IPS-20b (cell line): ENCODE measurements around the gene ROR1.

Source experiments
- H3K27ac ChIP-seq: one replicate; pipeline ENCODE4 v1.5.1; 2013; ENCODE audit warnings: low read length
- H3K27me3 ChIP-seq: 2 replicates; pipeline ENCODE4 v1.6.1; 2013; ENCODE audit warnings: mild to moderate bottlenecking, low read length, inconsistent platforms; ENCODE audit not compliant: insufficient read depth
- H3K36me3 ChIP-seq: 2 replicates; pipeline ENCODE4 v1.6.1; 2013; ENCODE audit warnings: low read depth, mild to moderate bottlenecking, inconsistent platforms, low read length, moderate library complexity; ENCODE audit not compliant: insufficient read depth
- H3K4me1 ChIP-seq: 2 replicates; pipeline ENCODE4 v1.6.1; 2013; ENCODE audit warnings: mild to moderate bottlenecking, control low read depth, inconsistent platforms, low read length, moderate library complexity; ENCODE audit not compliant: insufficient read depth
- H3K4me3 ChIP-seq: 2 replicates; pipeline ENCODE4 v1.5.1; 2013; ENCODE audit warnings: mild to moderate bottlenecking, low read length, inconsistent platforms
- H3K9ac ChIP-seq: 2 replicates; pipeline ENCODE4 v1.6.1; 2013; ENCODE audit warnings: low read depth, mild to moderate bottlenecking, inconsistent platforms, low read length, moderate library complexity
- H3K9me3 ChIP-seq: 2 replicates; pipeline ENCODE4 v1.6.1; 2013; ENCODE audit warnings: mild to moderate bottlenecking, low read depth, low read length, inconsistent platforms; ENCODE audit not compliant: insufficient read depth

ROR1 gene

GRCh38 chr1:63974966-63975365, 201.1 kb downstream of the ROR1 start:
- H3K27ac ChIP-seq, result no peak overlapping the region
- H3K4me1 ChIP-seq, result peaks cover 2% of the 10 kb centered on the region; the same call in 1 of the 2 replicates
- no peaks in the 10 kb centered on the region for H3K36me3 ChIP-seq
- H3K9me3 ChIP-seq, result no peaks in the 10 kb centered on the region
- no peak overlapping the region for H3K9ac ChIP-seq
- no peak overlapping the region for H3K4me3 ChIP-seq
- H3K27me3 ChIP-seq, result no peaks in the 10 kb centered on the region

DNA sequence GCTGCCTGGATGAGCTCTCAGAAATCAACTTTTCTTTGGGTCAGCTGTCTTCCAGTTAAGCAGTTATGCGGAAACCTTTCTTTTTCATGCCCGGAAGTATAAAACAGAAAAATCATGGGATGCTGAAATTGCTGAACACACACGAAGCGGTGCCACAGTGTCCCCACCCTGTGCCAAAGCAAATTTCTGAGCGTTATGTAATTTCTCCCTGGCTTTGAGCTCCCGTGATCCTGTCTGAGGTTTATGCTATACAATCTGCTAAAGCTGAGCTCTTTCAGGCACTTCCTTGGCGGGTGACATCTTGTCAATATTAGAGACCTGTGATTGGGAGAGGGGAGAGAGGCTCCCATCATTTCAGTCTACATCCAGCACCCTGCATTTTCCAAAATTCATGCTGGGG, 201.7 kb downstream of the ROR1 start:
- H3K36me3 ChIP-seq, result no peaks in the 10 kb centered on the region
- H3K9ac ChIP-seq, result no peak overlapping the region
- peaks cover 2% of the 10 kb centered on the region; the same call in 1 of the 2 replicates for H3K4me1 ChIP-seq
- H3K4me3 ChIP-seq, result no peak overlapping the region
- H3K27ac ChIP-seq, result no peak overlapping the region
- H3K9me3 ChIP-seq, result no peaks in the 10 kb centered on the region
- H3K27me3 ChIP-seq, result no peaks in the 10 kb centered on the region

DNA sequence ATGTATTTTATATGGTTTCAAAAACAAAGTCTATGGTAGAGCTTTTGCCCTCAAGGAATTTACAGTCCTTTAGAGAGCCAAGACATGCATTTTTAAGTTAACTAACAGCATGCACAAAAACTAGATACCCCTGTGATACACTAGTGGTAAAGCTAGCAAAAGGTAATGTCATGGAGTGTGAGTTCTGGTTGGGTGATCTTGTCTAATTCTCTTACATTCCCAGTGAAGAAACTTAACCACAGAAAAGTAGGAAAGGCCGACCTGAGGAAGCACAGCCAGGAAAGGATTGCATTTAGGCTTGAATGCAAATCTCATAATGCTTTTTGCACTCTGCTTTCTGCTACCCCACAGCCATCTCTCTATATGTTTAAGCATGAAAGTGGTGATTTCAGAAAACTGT, 202.2 kb downstream of the ROR1 start:
- Histone ChIP-seq H3K4me3 (no peak overlapping the region), H3K27ac (no peak overlapping the region), H3K9ac (no peak overlapping the region)

GRCh38 chr1:63977466-63977865, 203.6 kb downstream of the ROR1 start:
- Histone ChIP-seq H3K4me3 (no peak overlapping the region), H3K9ac (no peak overlapping the region), H3K4me1 (peaks cover 6% of the 10 kb centered on the region; the same call in 1 of the 2 replicates), H3K27ac (no peak overlapping the region), H3K36me3 (no peaks in the 10 kb centered on the region), H3K9me3 (no peaks in the 10 kb centered on the region), H3K27me3 (no peaks in the 10 kb centered on the region)

More for the DNA sequence above, 202.2 kb downstream of the ROR1 start:
- Histone ChIP-seq H3K36me3 (no peaks in the 10 kb centered on the region), H3K27me3 (no peaks in the 10 kb centered on the region), H3K9me3 (no peaks in the 10 kb centered on the region), H3K4me1 (peaks cover 6% of the 10 kb centered on the region; the same call in 1 of the 2 replicates)

DNA sequence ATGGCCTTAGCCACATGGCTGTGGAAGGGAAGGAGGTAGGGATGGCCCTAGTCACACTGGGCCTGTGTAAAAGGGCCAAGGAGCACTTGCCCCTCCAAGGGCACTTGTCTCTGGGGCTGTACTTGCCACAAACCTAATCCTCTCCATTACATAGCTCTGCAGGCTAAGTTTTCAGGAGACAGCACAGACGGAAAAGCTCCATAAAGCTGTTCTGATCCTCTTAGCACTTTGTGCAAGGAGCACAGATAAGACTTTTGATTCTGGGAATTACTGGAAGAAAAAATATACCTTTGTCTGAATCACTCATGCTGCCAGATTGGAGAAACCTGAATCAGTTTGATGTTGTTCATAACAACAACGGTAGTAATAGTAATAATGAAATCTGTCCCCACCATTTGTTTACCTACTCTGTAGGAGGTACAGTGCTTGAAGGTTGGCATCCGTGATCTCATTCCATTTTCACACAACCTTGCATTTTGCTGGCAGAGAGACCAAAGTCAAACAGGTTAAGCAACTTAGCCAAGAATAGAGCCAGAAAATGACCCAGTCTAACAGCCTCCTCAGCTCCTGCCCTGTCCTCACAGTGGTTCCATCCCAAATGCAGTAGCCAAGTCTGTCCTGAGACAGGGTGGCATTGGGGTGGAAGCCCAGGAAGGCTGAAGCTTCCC, 207.1 kb downstream of the ROR1 start:
- Histone ChIP-seq H3K4me1 (peaks cover 6% of the 10 kb centered on the region; the same call in 1 of the 2 replicates), H3K36me3 (no peaks in the 10 kb centered on the region), H3K27me3 (no peaks in the 10 kb centered on the region), H3K4me3 (no peak overlapping the region), H3K9me3 (no peaks in the 10 kb centered on the region), H3K27ac (no peak overlapping the region), H3K9ac (no peak overlapping the region)

DNA sequence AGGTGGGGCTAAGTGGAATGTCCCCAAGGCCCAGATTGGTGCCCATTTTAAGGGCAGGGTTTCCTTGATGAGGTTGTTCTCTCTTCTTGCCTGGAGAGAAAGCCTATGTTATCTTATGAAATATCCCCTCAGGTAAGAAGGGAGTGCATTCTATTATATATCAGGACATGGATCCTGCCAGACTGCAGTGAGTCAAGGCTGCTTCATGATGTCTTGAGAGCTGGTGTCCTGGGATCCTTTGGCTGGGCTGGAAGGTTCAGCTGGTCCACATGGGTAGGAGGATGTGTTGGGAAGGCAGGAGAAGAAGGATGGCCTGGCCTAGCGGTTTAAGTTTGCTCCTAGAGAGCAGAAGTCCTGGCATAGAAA, 207.6 kb downstream of the ROR1 start:
- no peaks in the 10 kb centered on the region for H3K36me3 ChIP-seq
- no peak overlapping the region for H3K27ac ChIP-seq
- H3K4me1 ChIP-seq, result peaks cover 6% of the 10 kb centered on the region; the same call in 1 of the 2 replicates
- H3K4me3 ChIP-seq, result no peak overlapping the region
- H3K9me3 ChIP-seq, result no peaks in the 10 kb centered on the region
- no peak overlapping the region for H3K9ac ChIP-seq
- H3K27me3 ChIP-seq, result no peaks in the 10 kb centered on the region

- H3K9ac ChIP-seq, result no peak overlapping the region
- no peak overlapping the region for H3K27ac ChIP-seq
- H3K4me3 ChIP-seq, result no peak overlapping the region
- no peaks in the 10 kb centered on the region for H3K9me3 ChIP-seq
- peaks cover 8% of the 10 kb centered on the region; the same call in 1 of the 2 replicates for H3K4me1 ChIP-seq
- H3K36me3 ChIP-seq, result no peaks in the 10 kb centered on the region
- no peaks in the 10 kb centered on the region for H3K27me3 ChIP-seq
Observed at GRCh38 chr1:63982201-63982600, 208.4 kb downstream of the ROR1 start.

GRCh38 chr1:63983391-63984256, 209.8 kb downstream of the ROR1 start:
- Histone ChIP-seq H3K36me3 (no peaks in the 10 kb centered on the region), H3K9me3 (no peaks in the 10 kb centered on the region), H3K27ac (no peak overlapping the region), H3K9ac (no peak overlapping the region), H3K4me1 (peaks cover 6% of the 10 kb centered on the region; the same call in 1 of the 2 replicates), H3K4me3 (no peak overlapping the region), H3K27me3 (no peaks in the 10 kb centered on the region)

DNA sequence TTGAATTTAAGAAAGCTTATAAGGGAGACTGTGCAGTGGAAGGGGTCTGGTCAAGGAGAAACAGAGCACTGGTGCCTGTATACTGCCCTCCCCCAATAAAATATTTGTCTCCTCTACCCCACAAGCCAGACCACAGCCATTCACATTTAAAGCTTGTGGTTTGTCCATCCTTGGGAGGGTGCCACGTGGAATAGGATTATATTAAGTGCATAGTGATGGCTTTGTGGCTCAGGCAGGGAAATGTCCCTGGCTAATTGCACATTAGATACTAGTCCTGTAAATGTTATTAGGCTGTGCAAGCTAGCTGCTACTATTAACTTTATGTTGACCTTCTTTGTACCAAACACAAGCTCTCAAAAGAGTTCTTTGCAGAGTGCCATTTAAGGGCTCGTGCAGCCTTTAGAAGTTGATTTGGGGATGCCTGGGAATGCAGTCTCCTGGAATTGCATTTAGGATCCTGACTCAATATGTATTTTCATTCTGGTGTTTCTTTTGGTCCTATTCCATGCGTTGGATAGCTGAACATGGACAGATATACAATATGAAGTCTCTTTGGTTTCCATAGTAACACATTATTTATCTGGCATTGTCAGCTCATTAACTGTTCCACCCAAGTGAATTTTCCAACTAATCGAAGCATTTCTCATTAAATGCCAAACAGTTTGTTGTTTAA, 210.6 kb downstream of the ROR1 start:
- Histone ChIP-seq H3K9me3 (no peaks in the 10 kb centered on the region), H3K9ac (no peak overlapping the region), H3K4me1 (peaks cover 6% of the 10 kb centered on the region; the same call in 1 of the 2 replicates), H3K27me3 (no peaks in the 10 kb centered on the region), H3K27ac (no peak overlapping the region), H3K4me3 (no peak overlapping the region), H3K36me3 (no peaks in the 10 kb centered on the region)

- H3K9ac ChIP-seq, result no peak overlapping the region
- H3K27me3 ChIP-seq, result no peaks in the 10 kb centered on the region
- H3K9me3 ChIP-seq, result no peaks in the 10 kb centered on the region
- H3K36me3 ChIP-seq, result no peaks in the 10 kb centered on the region
- no peak overlapping the region for H3K4me3 ChIP-seq
- H3K4me1 ChIP-seq, result peaks cover 6% of the 10 kb centered on the region; the same call in 1 of the 2 replicates
- H3K27ac ChIP-seq, result no peak overlapping the region
Observed at GRCh38 chr1:63984930-63985290, 211.1 kb downstream of the ROR1 start.

GRCh38 chr1:63987014-63987627, 213.3 kb downstream of the ROR1 start:
- Histone ChIP-seq H3K4me3 (no peak overlapping the region), H3K9me3 (no peaks in the 10 kb centered on the region), H3K27me3 (no peaks in the 10 kb centered on the region), H3K4me1 (0 out of 2 replicates have a peak, but pooled peaks cover 2% of the 10 kb centered on the region), H3K27ac (no peak overlapping the region), H3K36me3 (no peaks in the 10 kb centered on the region), H3K9ac (no peak overlapping the region)
